Stimulated activated naive CD8-positive, alpha-beta T cell treated with anti-CD3 and anti-CD28 coated beads, Interleukin-15, Interleukin-2, amounts not matched to agents 100 ng/mL and 50 ng/mL, for 24 hours (primary cell): Measurements from ENCODE around the gene INPP5J.
A peak's percentile ranks its signal among the peaks of the same experiment; 100 is the strongest.
"Not testable (repeated sequence)": the region's sequence is repeated elsewhere in the genome, so short reads cannot be mapped to it uniquely, and the experiment has no call there.

ENCODE experiments used
- H3K27ac Mint-ChIP-seq: one replicate; pipeline ENCODE4 v1.8.0; 2021; ENCODE audit warnings: mild to moderate bottlenecking, mixed read lengths
- H3K27me3 Mint-ChIP-seq: one replicate; pipeline ENCODE4 v1.8.0; 2021; ENCODE audit warnings: mixed read lengths
- H3K36me3 Mint-ChIP-seq: one replicate; pipeline ENCODE4 v1.8.0; 2021; ENCODE audit warnings: low read depth, mixed read lengths
- H3K4me1 Mint-ChIP-seq: one replicate; pipeline ENCODE4 v1.8.0; 2021; ENCODE audit warnings: low read depth, mixed read lengths
- H3K4me3 Mint-ChIP-seq: one replicate; pipeline ENCODE4 v1.8.0; 2021; ENCODE audit warnings: mild to moderate bottlenecking, mixed read lengths
- H3K9me3 Mint-ChIP-seq: one replicate; pipeline ENCODE4 v1.8.0; 2021; ENCODE audit warnings: mixed read lengths

The INPP5J gene

DNA sequence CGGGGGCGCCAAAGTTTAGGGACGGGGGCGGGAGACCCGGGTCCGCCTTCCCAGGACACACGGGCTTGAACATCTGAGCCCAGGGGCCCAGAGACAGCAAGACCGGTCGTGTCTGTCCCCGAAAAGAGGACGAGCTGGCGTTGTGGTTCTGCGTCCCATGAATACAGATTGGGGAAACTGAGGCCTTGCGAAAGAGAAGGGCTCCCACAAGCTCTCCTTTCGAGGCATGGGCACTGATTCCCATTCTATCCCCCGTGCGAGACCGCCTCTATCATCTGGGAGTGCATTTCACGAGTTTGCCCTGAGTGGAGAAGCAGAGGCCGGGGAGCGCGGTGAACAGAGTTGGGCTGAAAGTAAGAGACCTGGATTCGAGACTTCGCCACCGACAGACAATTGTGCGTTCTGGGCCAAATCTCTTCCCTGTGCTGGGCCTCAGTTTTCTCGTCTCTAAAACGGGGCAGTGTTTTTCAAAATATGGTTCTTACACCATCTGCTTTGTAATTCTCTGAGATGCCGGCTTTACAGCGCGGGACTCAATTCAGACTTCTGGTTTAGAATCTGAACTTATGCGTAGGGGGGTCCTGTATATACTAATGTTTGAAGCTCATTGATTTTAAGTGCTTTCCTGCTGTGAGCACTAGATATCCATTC lies 37.7 kb downstream of the INPP5J start:
- peaks cover 3% of the 10 kb centered on the region for H3K27me3 Mint-ChIP-seq
- no peaks in the 10 kb centered on the region for H3K9me3 Mint-ChIP-seq
- H3K27ac Mint-ChIP-seq, result peak overlapping the region; percentile 92
- H3K4me3 Mint-ChIP-seq, result peak overlapping the region; percentile 92
- peaks cover 8% of the 10 kb centered on the region for H3K36me3 Mint-ChIP-seq
- H3K4me1 Mint-ChIP-seq, result peaks cover 35% of the 10 kb centered on the region

DNA sequence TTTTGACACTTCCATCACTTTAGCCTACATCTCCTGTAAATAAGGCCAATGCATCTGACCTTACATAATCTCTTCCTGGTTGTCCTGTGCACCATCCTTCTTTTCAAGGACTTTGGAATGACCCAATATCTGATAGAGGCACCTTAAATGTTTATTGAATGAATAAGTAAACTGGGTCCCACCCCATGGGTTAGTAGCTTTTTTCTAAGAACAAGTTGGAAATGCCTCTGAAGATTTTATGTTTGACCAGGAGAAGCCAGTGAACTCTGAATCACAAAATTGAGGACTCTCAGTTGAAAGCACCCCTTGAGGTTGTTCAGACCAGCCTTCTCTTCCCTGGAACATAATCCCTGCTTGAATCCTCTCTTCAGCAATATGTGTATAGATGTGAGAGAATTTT lies 38.6 kb downstream of the INPP5J start:
- Mint-ChIP-seq H3K4me1 (peaks cover 38% of the 10 kb centered on the region), H3K9me3 (no peaks in the 10 kb centered on the region), H3K36me3 (peaks cover 12% of the 10 kb centered on the region), H3K27ac (peak overlapping the region; percentile 92), H3K27me3 (peaks cover 3% of the 10 kb centered on the region), H3K4me3 (peak overlapping the region; percentile 92)

DNA sequence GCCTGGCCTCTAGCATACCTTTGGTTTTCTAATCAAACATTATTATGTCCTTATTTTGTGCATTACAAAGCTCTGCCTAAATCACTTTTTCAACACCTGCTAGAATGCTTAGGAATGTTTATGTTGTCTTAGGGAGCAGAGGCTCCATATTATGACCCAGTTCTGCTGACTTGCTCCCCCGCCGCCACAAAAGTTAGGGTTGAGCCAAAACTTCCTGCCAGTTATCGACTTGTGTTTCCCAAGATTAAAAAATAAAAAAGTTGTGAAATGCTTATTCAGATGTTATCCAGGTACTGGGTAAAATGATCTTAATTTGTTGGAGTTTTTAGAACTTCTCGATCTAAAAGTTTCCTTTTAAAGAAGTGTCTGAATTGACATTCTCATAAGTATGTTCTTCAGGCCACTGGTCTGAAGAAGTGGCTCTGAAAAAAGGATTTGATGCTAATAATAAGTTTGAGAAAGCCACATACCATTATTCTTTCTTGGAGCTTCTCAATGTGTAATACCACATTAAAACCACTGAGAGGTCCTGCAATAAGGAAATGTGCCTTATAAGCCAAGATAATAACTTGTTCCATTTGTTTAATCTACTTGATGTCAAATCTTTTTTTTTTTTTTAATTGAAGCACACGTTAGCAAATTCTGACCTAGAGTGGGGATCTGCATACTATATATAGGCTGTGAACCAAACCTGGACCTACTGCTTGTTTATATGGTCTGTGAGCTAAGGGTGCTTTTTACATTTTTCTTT lies 39.4 kb downstream of the INPP5J start:
- no peaks in the 10 kb centered on the region for H3K9me3 Mint-ChIP-seq
- H3K36me3 Mint-ChIP-seq, result peaks cover 13% of the 10 kb centered on the region
- H3K27ac Mint-ChIP-seq, result peak overlapping the region; percentile 49
- peaks cover 3% of the 10 kb centered on the region for H3K27me3 Mint-ChIP-seq
- peaks cover 40% of the 10 kb centered on the region for H3K4me1 Mint-ChIP-seq
- peak overlapping the region; percentile 62 for H3K4me3 Mint-ChIP-seq

DNA sequence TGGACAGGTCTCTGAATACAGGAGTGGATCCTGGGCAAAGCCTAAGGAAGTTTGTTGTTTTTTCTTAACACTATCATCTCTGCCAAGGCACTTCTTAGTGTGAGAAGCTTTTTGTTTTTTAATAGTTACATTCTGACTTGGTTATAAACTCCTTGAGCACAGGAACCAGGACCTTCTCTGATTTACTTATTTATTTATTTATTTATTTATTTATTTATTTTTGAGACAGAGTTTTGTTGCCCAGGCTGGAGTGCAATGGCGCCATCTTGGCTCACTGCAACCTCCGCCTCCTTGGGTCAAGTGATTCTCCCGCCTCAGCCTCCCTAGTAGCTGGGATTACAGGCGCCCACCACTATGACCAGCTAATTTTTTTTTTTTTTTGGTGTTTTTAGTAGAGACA lies 48.2 kb downstream of the INPP5J start:
- Mint-ChIP-seq H3K4me1 (peaks cover 48% of the 10 kb centered on the region), H3K4me3 (no peak overlapping the region), H3K36me3 (peaks cover 25% of the 10 kb centered on the region), H3K27me3 (no peaks in the 10 kb centered on the region), H3K27ac (no peak overlapping the region), H3K9me3 (no peaks in the 10 kb centered on the region)

DNA sequence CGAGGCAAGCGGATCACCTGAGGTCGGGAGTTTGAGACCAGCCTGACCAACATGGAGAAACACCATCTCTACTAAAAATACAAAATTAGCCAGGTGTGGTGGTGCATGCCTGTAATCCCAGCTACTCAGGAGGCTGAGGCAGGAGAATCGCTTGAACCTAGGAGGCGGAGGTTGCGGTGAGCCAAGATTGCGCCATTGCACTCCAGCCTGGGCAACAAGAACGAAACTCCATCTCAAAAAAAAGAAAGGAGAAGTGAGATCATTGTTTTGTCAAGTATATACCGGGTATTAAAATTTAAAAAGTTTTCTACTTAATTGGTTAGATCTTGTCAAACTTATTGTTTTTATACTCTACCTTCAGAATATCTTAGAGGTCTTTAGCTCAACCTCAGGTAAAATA lies 49.0 kb downstream of the INPP5J start:
- not testable (repeated sequence) for H3K4me3 Mint-ChIP-seq, H3K27ac Mint-ChIP-seq, H3K27me3 Mint-ChIP-seq, H3K9me3 Mint-ChIP-seq
- Mint-ChIP-seq H3K4me1 (peaks cover 43% of the 10 kb centered on the region), H3K36me3 (peaks cover 20% of the 10 kb centered on the region)

DNA sequence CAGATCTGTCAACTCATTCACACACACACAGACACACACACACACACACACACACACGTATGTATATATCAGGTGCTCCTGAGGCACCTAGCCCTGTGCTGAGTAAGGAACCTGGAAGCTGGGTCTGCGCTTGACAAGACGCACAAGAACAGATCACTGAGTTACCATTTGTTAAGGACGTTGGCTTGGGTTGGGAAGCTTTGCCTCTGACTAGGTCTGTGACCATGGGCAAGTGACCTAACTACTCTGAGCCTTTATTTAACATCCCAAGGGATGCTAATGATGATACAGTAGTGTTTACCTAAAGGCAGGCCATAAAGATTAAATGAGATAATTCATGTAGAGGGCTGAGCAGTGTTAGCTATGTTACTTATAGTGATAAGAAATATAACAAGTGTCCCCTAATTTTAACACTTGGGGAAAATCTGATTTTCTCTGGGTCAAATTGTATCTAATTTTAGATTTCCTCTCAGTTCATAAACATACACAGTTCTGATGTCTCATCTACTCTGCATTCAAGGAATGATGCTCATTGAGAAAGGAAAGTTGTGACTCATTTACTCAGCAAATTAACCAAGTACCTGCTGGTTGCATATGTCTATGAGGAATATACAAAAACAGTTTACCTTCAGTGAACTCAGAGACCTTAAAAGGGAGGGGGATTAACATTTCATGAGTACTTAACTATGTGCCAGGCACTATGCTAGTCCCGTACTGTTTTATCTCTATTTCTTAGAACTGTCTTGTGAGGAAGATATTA lies 50.8 kb downstream of the INPP5J start:
- H3K27me3 Mint-ChIP-seq, result no peaks in the 10 kb centered on the region
- peak overlapping the region; percentile 55 for H3K4me3 Mint-ChIP-seq
- peaks cover 34% of the 10 kb centered on the region for H3K4me1 Mint-ChIP-seq
- peaks cover 19% of the 10 kb centered on the region for H3K36me3 Mint-ChIP-seq
- peak overlapping the region; percentile 79 for H3K27ac Mint-ChIP-seq
- H3K9me3 Mint-ChIP-seq, result no peaks in the 10 kb centered on the region

DNA sequence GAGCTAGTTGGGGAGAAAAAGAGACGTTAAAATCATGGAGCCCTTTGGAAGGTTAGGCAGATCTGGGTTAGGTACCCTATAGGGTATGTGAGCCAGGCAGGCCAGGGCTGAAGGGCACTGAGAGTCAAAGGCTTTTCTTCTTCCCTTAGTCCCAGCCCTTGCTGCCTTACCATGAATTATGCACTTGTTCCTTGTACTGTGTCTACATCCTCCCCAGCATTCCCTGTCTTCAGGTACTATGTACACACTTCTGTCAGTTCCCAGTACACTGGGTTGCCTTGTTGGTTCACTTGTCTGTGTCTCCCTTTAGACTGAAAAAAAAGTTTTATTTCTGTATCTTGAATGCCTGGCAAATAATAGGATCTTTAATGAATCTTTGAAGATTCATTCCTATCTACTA lies 54.2 kb downstream of the INPP5J start:
- H3K27ac Mint-ChIP-seq, result no peak overlapping the region
- no peak overlapping the region for H3K4me3 Mint-ChIP-seq
- peaks cover 19% of the 10 kb centered on the region for H3K36me3 Mint-ChIP-seq
- no peaks in the 10 kb centered on the region for H3K9me3 Mint-ChIP-seq
- H3K27me3 Mint-ChIP-seq, result no peaks in the 10 kb centered on the region
- peaks cover 27% of the 10 kb centered on the region for H3K4me1 Mint-ChIP-seq

DNA sequence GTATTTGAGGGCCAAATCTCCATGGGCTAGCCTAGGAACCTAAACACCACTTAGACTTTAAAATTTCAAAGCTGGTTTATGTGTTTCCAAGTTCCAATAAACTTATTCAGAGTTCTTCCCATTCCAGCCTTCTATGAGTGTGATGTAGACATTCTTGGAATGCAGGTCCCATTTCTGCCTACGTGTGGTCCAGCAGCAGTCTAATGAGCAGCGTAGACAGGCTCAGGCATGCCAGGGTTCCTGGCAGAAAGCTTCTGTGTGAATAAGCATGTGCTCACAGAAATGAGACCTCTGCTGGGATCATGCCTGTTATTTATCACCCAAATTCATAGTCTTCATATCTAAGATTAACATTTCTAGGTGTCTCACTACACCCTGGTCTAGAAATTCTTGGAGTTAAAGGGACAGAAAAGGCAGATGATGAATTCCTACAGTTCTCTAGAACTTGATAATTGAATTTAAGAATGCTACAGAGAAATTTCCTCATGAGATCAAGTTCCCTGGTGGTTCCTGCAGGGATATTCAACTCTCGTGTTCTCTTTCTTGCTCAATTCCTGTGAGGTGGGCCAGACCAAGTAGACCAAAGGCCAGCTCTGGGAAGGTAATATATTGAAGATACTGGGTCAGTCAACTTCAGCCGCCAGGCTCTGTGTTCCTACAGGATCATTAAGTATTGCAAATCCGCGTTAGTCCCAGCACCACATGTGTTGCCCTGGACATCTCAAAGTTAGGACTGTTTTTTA lies 54.8 kb downstream of the INPP5J start:
- H3K4me3 Mint-ChIP-seq, result no peak overlapping the region
- H3K27me3 Mint-ChIP-seq, result no peaks in the 10 kb centered on the region
- H3K27ac Mint-ChIP-seq, result no peak overlapping the region
- H3K9me3 Mint-ChIP-seq, result no peaks in the 10 kb centered on the region
- H3K4me1 Mint-ChIP-seq, result peaks cover 22% of the 10 kb centered on the region
- peaks cover 19% of the 10 kb centered on the region for H3K36me3 Mint-ChIP-seq

DNA sequence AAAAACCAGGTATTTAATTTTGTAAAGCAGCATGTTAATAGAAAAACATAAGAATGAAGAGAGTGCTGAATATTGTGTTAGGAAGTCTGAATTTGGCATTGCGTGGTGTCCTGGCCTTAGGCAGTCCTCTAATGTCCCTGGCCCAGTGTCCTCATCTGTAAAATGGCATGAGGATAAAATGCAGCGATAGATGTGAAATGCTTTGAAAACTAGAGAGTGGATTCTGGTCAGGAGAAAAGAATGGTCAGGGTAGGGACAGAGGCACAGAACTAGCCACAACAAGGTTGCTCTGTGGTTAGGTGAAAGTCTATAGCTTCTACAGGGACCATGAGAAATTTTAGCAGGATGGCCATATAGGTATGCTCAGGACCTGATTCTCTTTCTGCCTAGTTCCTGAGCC lies 56.1 kb downstream of the INPP5J start:
- Mint-ChIP-seq H3K4me3 (no peak overlapping the region), H3K27ac (no peak overlapping the region), H3K36me3 (peaks cover 14% of the 10 kb centered on the region), H3K9me3 (no peaks in the 10 kb centered on the region), H3K27me3 (no peaks in the 10 kb centered on the region), H3K4me1 (peaks cover 10% of the 10 kb centered on the region)

DNA sequence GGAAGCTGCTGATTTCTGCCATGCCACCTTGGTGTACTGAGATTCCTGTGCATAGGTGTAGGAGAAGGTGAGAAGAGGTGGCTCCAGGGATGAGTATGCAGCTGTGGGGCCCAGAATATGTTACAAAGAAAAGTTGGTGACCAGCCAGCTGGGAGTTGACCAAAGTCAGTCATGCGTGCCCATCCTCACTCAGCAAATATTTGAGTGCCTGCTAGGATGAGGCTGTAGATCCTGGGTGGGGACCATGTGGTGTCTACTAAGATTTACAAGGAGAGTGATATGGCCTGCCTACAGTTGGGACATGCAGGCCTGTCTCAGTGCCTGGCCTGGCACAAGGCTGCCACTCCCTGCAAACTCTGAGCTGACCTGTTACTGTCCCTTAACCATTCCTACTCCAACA lies 56.6 kb downstream of the INPP5J start:
- no peaks in the 10 kb centered on the region for H3K9me3 Mint-ChIP-seq
- no peak overlapping the region for H3K4me3 Mint-ChIP-seq
- H3K36me3 Mint-ChIP-seq, result peaks cover 12% of the 10 kb centered on the region
- peaks cover 5% of the 10 kb centered on the region for H3K4me1 Mint-ChIP-seq
- no peaks in the 10 kb centered on the region for H3K27me3 Mint-ChIP-seq
- no peak overlapping the region for H3K27ac Mint-ChIP-seq

DNA sequence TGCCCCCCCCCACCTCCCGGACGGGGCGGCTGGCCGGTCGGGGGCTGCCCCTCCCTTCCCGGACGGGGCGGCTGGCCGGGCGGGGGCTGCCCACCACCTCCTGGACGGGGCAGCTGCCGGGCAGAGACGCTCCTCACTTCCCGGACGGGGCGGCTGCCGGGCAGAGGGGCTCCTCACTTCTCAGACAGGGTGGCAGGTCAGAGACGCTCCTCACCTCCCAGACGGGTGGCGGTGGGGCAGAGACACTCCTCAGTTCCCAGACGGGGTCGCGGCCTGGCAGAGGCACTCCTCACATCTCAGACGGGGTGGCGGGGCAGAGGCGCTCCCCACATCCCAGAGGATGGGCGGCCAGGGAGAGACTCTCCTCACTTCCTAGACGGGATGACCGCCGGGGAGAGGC lies 61.2 kb downstream of the INPP5J start:
- no peaks in the 10 kb centered on the region for H3K9me3 Mint-ChIP-seq
- H3K4me3 Mint-ChIP-seq, result no peak overlapping the region
- H3K27ac Mint-ChIP-seq, result no peak overlapping the region
- peaks cover 3% of the 10 kb centered on the region for H3K4me1 Mint-ChIP-seq
- no peaks in the 10 kb centered on the region for H3K27me3 Mint-ChIP-seq
- peaks cover 17% of the 10 kb centered on the region for H3K36me3 Mint-ChIP-seq
